ENCODE results near the gene SCFD2.

- TF ChIP-seq SUZ12 (IDR thresholded peaks at IDR 0.05; ENCODE audit: extremely low read depth, insufficient read depth, insufficient read length) = no peak
- no peak for TF ChIP-seq ZNF274 (IDR thresholded peaks at IDR 0.05; ENCODE audit: low read depth, low read length)
Measured at GRCh38 chr4:52865300-52865699, 500.6 kb downstream of the SCFD2 start.
